ENCODE results near the gene TCF21.
"Not testable (repeated sequence)": the region's sequence is repeated elsewhere in the genome, so short reads cannot be mapped to it uniquely, and the experiment has no call there.

Gene TCF21

DNA sequence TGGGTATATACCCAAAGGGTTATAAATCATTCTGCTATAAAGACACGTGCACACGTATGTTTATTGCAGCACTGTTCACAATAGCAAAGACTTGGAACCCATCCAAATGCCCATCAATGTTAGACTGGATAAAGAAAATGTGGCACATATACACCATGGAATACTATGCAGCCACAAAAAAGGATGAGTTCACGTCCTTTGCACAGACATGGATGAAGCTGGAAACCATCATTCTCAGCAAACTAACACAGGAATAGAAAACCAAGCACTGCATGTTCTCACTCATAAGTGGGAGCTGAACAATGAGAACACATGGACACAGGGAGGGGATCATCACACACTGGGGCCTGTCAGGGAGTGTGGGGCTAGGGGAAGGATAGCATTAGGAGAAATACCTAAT, 47.4 kb downstream of the TCF21 start:
- DNase-seq: not testable (repeated sequence)

DNA sequence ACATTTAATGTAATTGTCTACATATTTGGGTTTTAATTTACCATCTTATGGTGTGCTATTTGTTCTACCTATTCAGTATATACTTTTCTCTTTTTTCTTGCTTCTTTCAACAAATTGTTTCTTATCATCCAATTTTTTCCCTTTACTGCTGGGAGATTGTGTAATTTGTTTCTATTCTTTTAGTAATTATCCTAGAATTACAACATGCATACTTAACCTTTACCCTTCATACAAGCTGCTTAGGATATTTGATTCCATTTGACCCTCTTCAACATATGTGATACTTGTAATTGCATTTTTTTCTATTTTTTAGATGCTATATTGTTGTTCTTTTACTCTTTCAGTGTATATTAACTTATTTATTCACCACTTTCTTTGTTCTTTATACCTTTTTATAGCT, 49.0 kb downstream of the TCF21 start:
- no peak for DNase-seq

DNA sequence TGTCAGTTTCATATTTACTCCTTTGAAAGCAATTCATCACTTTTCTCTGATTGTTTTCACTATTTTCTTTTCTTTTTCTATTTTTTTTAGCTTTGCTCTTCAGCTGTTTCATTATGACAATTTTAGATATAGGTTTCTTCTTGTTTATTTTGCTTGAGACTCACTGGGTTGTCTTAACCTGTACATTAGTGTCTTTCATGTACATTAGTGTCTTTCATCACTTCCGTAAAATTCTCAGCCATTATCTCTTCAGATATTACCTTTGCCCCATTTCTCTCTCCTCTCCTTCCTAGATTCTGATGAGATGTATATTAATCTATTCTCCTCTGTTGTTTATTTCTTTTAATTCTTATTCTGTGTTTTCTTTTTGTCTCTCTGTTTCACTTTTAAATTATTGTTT, 49.6 kb downstream of the TCF21 start:
- DNase-seq: no peak

DNA sequence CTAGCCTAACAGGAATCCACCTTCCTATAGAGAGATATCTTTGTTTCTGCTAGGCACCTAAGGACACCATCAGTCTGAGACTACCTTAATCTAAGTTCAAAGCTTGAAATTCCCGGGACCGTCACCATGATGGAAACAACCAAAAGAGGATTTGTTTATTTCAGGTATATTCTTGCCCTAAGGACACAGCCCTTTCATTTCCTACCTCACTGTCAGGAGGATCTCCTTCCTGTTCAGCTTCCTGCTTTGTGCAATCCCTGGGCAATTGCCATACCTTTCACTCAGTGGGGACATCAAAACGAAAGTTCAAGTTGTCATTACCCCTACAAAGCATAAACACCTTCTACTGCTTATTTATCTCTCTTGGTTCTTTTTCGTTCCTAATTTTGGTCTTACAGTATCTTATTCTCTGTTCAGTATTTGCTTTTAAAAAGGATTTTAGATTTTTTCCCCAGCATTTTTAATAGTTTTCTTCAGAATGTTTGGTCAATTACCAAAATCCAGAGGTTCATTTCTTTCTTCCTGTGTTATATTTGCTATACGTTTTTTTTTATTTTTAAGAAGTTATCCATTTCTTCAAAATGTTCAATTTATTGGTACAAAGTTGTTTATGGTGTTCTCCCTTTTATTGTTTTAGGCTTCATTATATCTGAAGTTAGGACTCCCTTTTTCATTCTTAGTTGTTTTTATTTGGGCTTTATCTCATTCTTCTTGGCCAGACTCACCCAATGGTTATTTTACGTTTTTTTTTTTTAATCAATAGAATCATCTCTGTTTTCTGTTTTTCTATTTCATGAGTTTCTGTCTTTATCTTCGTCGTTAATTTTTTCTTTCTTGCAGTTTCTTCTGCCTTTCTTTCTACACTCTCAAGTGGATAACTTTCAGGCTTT, 51.1 kb downstream of the TCF21 start:
- DNase-seq: no peak

Measured in NCI-H1105 (cell line).